ENCODE measurements around the gene LCP2. TPM values are rescaled to one million over a fixed set of nuclear protein-coding genes. Genes with fewer than 3 reads are reported as not detected.

The LCP2 gene
- total and polyA plus RNA-seq, 10 of the 15 experiments (the other 5 are each of a cell fraction or from before 2014, with no cell fraction given), result 8.0 to 50.5 (median 20.6) TPM

GRCh38 chr5:170278611-170279458 lies 18.7 kb downstream of the LCP2 start:
- ChIA-PET POLR2A (interaction anchor here (0.6 to 4.5 kb wide), 10 partner anchors 9 to 60 kb away, joined by 3 to 75 read pairs (median 5); partner anchors contain the start of gene LCP2), SMC1A (ENCODE audit: uncharacterized antibody, unreplicated experiment) (interaction anchor here (0.9 to 16.6 kb wide), 8 partner anchors 10 to 142 kb away, joined by 3 to 451 read pairs (median 12); partner anchors contain the start of gene LCP2), CTCF (interaction anchor here (0.6 to 8.1 kb wide), 16 partner anchors 9 to 132 kb away, joined by 3 to 126 read pairs (median 3); partner anchors contain the start of gene LCP2), RAD21 (ENCODE audit: unreplicated experiment) (interaction anchor here (0.8 to 8.9 kb wide), 12 partner anchors 12 to 60 kb away, joined by 3 to 182 read pairs (median 8); partner anchors contain the start of gene LCP2)
- in situ Hi-C loops (cut with MboI), result loop anchor here (5.0 kb wide), 1 partner anchor 58 kb away; no protein-coding TSS in a partner anchor
- WGBS (ENCODE audit: insufficient coverage, insufficient replicate concordance, low lambda C conversion rate, missing lambda C conversion rate), result 5% methylated on average over 9 of the region's 9 CpGs
- peak; percentile 78 for DNase-seq (ENCODE audit: low read depth, low spot score)
- Histone ChIP-seq H2AFZ (ENCODE audit: control insufficient read depth, low read depth, low read length) (no peak overlapping the region), H3K27ac (ENCODE audit: control insufficient read depth, insufficient read depth) (peak overlapping the region; percentile 91), H3K9me3 (replicated peaks; ENCODE audit: control insufficient read depth, insufficient read depth, low read length) (peaks cover 2% of the 10 kb centered on the region; the same call in 1 of the 3 replicates), H3K79me2 (ENCODE audit: control insufficient read depth, insufficient read depth, low read length) (no peaks in the 10 kb centered on the region), H3K4me2 (ENCODE audit: control insufficient read depth, insufficient read depth) (peak overlapping the region; percentile 79), H3K36me3 (ENCODE audit: control insufficient read depth in 2 of 2, insufficient read depth in 2 of 2, low read length in 1 of 2) (peaks cover 8 to 9% of the 10 kb centered on the region in 2 experiments; a peak in 3 of 4 replicates), H4K20me1 (ENCODE audit: control insufficient read depth, insufficient read depth) (no peaks in the 10 kb centered on the region), H3K4me1 (ENCODE audit: control insufficient read depth, insufficient read depth, low read length) (peaks cover 36% of the 10 kb centered on the region), H3K9ac (ENCODE audit: control insufficient read depth, insufficient read depth, low read length) (peak overlapping the region; percentile 50; the same call in 1 of the 2 replicates), H3K27me3 (replicated peaks in 1 of 2; ENCODE audit: control insufficient read depth in 2 of 2, insufficient read depth in 2 of 2, low read length in 1 of 2) (no peaks in the 10 kb centered on the region), H3K4me3 (peak overlapping the region; percentile 2; the same call in 1 of the 2 replicates)
- intact Hi-C loops (cut with micrococcal nuclease; ENCODE audit: unreplicated experiment), result loop anchor here (1.0 kb wide), 3 partner anchors 14 to 52 kb away; partner anchors contain the start of gene LCP2
- ATAC-seq, result peak; percentile 86
- no TSS peak for BruUV-seq (replicated peaks)
- peak; percentile 89 for FAIRE-seq
- 0 out of 2 replicates have a peak, but pooled peaks have one; percentile 38 for TF ChIP-seq BCL11A (IDR thresholded peaks at IDR 0.05; ENCODE audit: low read depth, low read length)
- 0 out of 2 replicates have a peak, but pooled peaks have one; percentile 84 for TF ChIP-seq HDGF (IDR thresholded peaks at IDR 0.05)
- TF ChIP-seq IRF5 (IDR thresholded peaks at IDR 0.05; ENCODE audit: borderline replicate concordance), result no peak
- no peak for TF ChIP-seq TCF3 (IDR thresholded peaks at IDR 0.05; ENCODE audit: borderline replicate concordance, insufficient read depth, low read depth, low read length)
- TF ChIP-seq CBX5 (IDR thresholded peaks at IDR 0.05; ENCODE audit: low read depth), result peak; percentile 93
- TF ChIP-seq SPI1 (IDR thresholded peaks at IDR 0.05; ENCODE audit: borderline replicate concordance, insufficient read depth, low read depth, low read length), result peak; percentile 50; the same call in 1 of the 2 replicates
- peak; percentile 72; the same call in 1 of the 2 replicates for TF ChIP-seq NBN (IDR thresholded peaks at IDR 0.05)
- peak; percentile 33 to 52; a peak in 2 of 4 replicates for TF ChIP-seq IKZF2 (IDR thresholded peaks at IDR 0.05)
- peak; percentile 75; the same call in 1 of the 2 replicates for TF ChIP-seq NR2F1 (conservative IDR thresholded peaks at IDR 0.05)
- TF ChIP-seq, protein P1, sequence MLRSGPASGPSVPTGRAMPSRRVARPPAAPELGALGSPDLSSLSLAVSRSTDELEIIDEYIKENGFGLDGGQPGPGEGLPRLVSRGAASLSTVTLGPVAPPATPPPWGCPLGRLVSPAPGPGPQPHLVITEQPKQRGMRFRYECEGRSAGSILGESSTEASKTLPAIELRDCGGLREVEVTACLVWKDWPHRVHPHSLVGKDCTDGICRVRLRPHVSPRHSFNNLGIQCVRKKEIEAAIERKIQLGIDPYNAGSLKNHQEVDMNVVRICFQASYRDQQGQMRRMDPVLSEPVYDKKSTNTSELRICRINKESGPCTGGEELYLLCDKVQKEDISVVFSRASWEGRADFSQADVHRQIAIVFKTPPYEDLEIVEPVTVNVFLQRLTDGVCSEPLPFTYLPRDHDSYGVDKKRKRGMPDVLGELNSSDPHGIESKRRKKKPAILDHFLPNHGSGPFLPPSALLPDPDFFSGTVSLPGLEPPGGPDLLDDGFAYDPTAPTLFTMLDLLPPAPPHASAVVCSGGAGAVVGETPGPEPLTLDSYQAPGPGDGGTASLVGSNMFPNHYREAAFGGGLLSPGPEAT (IDR thresholded peaks at IDR 0.05; ENCODE audit: low read depth), result peak; percentile 53; the same call in 1 of the 2 replicates
- TF ChIP-seq JUND (IDR thresholded peaks at IDR 0.05; ENCODE audit: low read depth, low read length), result no peak
- no peak for TF ChIP-seq KAT2A (conservative IDR thresholded peaks at IDR 0.05; ENCODE audit: control insufficient read depth, low read depth, low read length)
- TF ChIP-seq ETV6 (conservative IDR thresholded peaks at IDR 0.05 in 1 of 2, IDR thresholded peaks at IDR 0.05 in 1 of 2; ENCODE audit: borderline replicate concordance in 1 of 2, low read depth in 1 of 2), result peak in 1 of 2 experiments; percentile 73; a peak in 2 of 4 replicates
- no peak for TF ChIP-seq NFXL1 (IDR thresholded peaks at IDR 0.05; ENCODE audit: borderline replicate concordance)
- peak; percentile 56; the same call in 1 of the 2 replicates for TF ChIP-seq POLR2A (IDR thresholded peaks at IDR 0.05; ENCODE audit: low read depth, low read length)
- no peak for TF ChIP-seq SUPT20H (IDR thresholded peaks at IDR 0.05; ENCODE audit: borderline replicate concordance, control insufficient read depth, low read depth, low read length)
- peak; percentile 64; the same call in 1 of the 2 replicates for TF ChIP-seq GATAD2B (conservative IDR thresholded peaks at IDR 0.05; ENCODE audit: low read depth)
- peak; percentile 55; the same call in 1 of the 2 replicates for TF ChIP-seq BMI1 (IDR thresholded peaks at IDR 0.05; ENCODE audit: borderline replicate concordance)
- TF ChIP-seq ZNF207 (IDR thresholded peaks at IDR 0.05; ENCODE audit: borderline replicate concordance), result peak; percentile 30; the same call in 1 of the 2 replicates
